Tongue (tissue), 2 donors: ENCODE results near the gene RBKS. TPM values are rescaled to one million over a fixed set of nuclear protein-coding genes. Genes with fewer than 3 reads are reported as not detected.
A peak's percentile ranks its signal among the peaks of the same experiment; 100 is the strongest.
"Not testable (repeated sequence)": the region's sequence is repeated elsewhere in the genome, so short reads cannot be mapped to it uniquely, and the experiment has no call there.

Experiments
- DNase-seq: peaks from one replicate; pipeline ENCODE4 v3.0.0-alpha.2; 2015
- total RNA-seq: library from RNA; depleted of rRNA; stranded (reverse); fragments of >200 nt; gene quantifications from one replicate; pipeline ENCODE4 v1.2.3, GENCODE V29; 2014

Gene RBKS
- total RNA-seq, 1 donor from 2014 or later, result 0.62 TPM

DNA sequence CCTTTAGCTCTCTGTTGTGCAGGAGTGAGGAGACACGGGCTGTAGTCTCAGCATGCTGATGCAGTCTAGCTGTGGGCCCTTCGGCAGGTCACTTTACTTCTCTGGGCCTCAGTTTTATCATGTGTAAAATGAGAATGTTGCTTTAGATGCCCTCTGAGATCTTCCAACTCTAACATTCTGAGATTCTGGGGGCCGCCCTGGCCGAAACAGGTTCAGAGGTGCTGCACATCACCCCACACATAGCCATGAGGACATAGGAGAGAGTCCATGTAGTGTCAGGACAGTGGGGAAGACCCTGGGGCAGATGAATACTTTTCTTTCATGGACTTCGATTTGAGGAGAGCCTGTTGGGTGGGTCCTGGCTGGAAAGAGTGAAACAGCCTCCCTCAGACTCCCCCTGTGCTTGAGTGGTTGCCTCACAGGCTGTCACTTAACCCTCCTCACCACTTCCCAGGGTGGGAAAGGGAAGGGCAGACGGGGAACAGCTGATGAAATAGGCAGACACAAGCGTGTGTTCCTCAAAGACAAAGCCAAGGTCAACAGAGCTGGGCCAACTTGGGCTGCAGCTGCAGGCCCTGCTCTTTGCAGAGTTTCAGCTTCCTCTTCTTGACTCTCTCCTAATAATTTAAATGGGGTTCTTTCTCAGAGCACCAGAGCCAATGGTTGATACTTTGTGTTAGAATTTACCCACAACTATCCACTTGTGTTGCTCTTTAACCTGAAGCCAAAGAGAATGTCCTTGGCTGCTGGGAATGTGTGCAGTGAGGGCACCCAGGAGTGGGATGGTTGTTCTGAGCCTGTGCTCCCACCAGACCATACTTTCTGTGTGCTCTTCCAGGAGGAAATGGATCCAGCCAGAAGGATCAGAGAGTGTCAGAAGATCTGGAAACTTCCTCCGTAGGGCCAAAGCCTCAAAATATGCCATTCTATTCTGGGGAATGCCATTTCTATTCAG lies 133.4 kb downstream of the RBKS start:
- peak; percentile 51 for DNase-seq

DNA sequence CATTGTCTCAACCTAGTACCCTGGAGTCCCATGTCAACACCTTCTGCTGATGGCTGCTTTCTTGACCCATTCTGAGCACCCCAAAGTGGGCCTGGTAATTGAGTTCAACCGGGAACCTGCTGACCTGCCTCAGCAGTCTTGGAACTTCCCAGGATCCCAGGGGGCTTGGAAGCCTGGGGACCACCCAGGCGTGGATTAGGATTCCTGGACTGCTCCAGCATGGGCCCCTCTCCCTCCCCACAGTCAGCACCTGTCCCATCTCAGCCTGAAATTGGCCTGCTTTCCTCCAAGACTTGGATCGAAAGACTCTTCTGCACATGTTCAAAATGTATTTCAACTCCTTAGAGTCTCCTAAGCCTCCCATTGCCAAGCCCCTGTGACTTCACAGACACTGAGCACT lies 134.1 kb downstream of the RBKS start:
- peak; percentile 25 for DNase-seq

DNA sequence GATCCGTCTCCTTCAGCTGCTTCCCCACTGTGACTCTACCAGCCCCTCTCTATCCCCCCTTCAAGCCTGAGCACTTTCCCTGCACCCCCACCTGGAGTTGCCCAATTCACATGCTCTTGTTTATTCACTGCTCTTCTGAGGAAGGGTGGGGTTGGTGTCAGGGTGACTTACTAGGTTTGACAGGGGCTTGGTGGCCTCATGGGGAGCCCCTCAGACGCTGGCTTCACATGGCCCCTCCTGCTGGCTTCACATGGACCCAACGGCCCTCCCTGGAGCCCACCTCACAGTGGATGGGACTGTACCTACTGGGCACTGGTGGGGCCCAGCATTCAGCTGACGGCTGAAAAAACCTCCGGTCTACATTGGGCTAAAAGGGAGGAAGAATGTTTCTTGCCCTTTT lies 135.4 kb downstream of the RBKS start:
- no peak for DNase-seq

GRCh38 chr2:27754138-27754588 lies 136.0 kb downstream of the RBKS start:
- DNase-seq, result peak; percentile 70

GRCh38 chr2:27752551-27753237 lies 137.5 kb downstream of the RBKS start:
- DNase-seq, result no peak

- DNase-seq, result no peak
Observed at GRCh38 chr2:27751377-27751776, 138.8 kb downstream of the RBKS start.

DNA sequence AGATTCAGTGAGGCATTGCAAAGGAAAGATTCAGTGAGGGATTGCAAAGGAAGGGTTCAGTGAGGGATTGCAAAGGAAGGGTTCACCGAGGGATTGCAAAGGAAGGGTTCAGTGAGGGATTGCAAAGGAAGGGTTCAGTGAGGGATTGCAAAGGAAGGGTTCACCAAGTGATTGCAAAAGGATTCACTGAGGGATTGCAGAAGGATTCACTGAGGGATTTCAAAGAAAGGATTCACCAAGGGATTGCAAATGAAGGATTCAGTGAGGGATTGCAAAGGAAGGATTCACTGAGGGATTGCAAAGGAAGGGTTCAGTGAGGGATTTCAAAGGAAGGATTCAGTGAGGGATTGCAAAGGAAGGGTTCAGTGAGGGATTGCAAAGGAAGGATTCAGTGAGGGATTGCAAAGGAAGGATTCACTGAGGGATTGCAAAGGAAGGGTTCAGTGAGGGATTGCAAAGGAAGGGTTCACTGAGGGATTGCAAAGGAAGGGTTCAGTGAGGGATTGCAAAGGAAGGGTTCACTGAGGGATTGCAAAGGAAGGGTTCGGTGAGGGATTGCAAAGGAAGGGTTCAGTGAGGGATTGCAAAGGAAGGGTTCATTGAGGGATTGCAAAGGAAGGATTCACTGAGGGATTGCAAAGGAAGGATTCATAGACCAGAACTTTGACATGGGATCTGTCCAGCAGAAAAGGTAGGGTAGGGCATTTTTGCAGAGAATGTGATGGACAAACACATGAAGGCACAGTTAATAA lies 141.2 kb downstream of the RBKS start:
- not testable (repeated sequence) for DNase-seq

- no peak for DNase-seq
Observed at GRCh38 chr2:27747827-27748352, 142.3 kb downstream of the RBKS start.

DNA sequence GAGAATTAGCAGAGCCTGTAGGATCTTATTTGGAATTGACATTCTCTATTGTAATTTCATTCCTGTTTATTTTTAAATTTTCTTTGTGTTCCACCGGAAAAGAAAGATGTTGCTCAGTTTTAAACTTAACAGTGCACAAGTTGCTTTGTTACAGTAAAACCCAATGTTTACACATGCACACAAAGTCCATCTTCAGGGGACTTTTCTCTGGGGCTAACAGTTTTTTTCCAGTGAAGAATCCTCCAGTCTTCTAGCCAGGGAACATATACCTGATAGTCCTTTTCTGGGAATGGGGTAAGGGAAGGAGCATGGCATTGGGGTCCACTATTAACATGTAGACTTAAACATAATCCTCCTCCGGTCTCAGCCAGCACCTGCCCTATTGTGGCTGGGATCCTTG lies 143.9 kb downstream of the RBKS start:
- no peak for DNase-seq

GRCh38 chr2:27745494-27745893 lies 144.7 kb downstream of the RBKS start:
- DNase-seq, result not testable (repeated sequence)

GRCh38 chr2:27742571-27742970 lies 147.6 kb downstream of the RBKS start:
- no peak for DNase-seq

- DNase-seq, result no peak
Observed at GRCh38 chr2:27741673-27742072, 148.5 kb downstream of the RBKS start.

DNA sequence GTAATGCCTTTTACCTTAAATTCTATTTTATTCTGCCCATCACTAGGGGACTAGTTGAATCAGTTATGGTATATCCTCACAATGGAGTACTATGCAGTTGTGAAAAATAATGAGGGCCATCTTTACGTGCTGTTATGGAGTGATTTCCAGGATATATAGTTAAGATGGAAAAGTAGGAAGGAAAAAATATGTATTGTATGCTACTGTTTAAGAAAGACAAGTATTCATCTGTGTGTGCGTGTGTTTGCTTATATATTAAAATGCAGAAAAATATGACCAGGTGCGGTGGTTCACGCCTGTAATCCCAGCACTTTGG lies 151.2 kb downstream of the RBKS start:
- no peak for DNase-seq

- no peak for DNase-seq
Observed at GRCh38 chr2:27738349-27739057, 151.7 kb downstream of the RBKS start.

- no peak for DNase-seq
Observed at GRCh38 chr2:27737676-27738348, 152.4 kb downstream of the RBKS start.

DNA sequence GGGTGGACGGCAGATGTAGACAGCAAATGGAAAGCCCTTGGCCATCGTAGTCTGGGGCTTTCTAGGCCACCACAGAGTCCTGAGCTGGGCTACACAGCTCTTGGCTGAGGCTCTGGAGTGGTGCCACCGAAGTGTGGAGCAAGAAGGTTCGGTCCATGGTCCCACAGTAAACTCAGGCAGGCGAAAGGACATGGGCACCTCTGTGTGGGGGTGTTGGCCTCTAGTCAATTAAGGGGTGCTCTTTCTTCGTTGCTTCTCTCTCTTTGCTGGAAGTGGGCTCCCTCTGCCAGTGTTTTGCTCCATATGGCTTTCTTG lies 153.3 kb downstream of the RBKS start:
- no peak for DNase-seq

DNA sequence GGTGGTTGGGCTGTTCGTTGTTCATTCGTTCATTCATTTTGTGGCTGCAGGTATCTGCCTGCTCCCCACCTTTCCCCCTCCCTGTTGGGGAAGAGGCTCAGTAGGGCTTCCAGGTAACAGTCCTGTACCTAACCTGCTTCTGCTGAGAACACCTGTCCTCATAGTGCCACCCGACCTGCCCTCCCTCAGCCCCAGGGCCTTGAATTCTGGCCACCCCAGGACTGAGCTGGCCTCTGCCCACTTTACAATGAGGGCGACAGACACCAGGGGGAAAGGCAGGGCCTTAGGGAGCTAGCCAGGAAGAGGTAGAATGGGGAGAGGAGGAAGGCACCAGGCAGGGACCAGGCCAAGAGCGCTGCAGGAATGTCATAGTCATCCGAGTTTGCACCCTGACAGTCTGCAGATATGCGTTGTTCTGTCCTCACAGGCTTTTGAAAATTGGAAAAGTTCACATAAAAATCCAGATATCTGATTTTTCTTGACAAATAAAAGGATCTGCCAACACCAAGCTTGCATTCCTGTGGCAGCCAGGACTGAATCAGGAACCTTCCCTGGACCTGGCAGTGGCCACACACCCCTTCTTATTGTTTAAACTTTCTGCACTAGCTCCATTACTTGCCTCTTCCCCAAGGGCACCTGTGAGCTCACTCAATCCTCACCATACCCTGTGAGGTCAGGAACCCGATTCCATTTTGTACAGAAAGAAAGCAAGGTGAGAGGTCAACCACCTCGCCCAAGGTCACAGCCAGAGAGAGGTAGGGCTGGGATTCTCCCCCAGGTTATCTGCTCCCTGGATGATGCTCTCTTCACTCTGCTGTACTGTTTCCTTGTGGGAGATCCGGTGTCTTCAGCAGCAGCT lies 153.9 kb downstream of the RBKS start:
- no peak for DNase-seq

DNA sequence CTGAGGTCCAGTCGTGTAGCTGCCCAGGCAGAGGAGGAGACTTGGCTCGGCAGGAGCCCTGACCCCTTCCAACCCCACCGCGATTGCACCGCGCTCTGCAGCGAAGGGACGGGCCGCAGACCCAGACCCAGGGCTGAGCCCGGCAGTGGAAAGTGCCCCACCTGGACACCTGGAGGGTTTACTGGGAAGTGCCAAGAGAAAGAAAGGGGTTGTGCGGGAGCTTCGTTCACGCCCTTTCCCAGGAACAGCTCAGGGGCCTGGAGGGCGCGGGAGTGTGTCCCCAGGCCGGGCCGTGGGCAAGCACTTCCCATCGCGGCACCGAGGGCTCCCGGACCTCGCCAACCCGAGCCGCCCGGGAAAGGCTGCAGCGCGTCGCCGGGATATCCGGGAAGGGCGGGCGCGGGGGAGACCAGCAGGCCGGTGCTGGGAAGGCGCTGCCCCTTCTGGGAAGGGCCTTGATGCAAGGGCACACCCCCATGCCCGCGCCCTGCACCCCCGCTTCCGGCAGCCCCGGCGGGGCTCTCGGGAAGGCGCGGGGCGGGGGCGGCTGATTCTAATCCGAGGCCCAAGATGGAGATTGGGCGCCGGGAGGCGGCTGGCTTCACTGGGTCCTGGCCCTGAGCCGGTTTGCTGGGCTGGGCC lies 154.8 kb downstream of the RBKS start:
- peak; percentile 84 for DNase-seq

DNA sequence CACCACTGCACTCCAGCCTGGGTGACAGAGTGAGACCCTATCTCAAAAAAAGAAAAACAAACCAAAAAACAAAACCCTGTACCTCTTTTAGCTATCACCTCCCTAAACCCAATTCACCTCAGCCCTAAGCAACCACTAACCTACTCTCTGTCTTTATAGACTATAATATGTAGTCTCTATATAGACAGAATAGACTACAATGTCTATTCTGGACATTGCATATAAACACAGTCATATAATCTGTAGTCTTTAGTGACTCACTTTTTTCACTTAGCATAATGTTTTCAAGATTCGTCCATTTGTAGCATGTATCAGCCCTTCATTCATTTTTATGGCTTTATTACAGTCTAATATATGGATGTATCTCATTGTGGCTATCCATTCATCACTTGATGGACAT lies 155.9 kb downstream of the RBKS start:
- DNase-seq, result no peak
